GM12892 (cell line): ENCODE results near the gene FAAP20.

Experiments used
- DNase-seq: peaks from one replicate; pipeline ENCODE4 v3.0.0; 2011; ENCODE audit not compliant: insufficient read length
- FAIRE-seq: peaks from 2 replicates; lab custom pipeline; 2011; peaks lifted over from hg19 to GRCh38; lab: Jason Lieb, UNC
- POLR2A ChIP-seq: IDR thresholded peaks from 2 replicates; pipeline ENCODE4 v1.6.1; 2011; ENCODE audit warnings: low read depth, low read length, control low read depth
- POLR2AphosphoS5 ChIP-seq: IDR thresholded peaks from 2 replicates; pipeline ENCODE4 v1.6.1; 2011; ENCODE audit warnings: low read depth, low read length, control low read depth
- TAF1 ChIP-seq: IDR thresholded peaks from 2 replicates; pipeline ENCODE4 v1.6.1; 2011; ENCODE audit warnings: low read depth, mild to moderate bottlenecking, control low read depth, low read length, borderline replicate concordance

Gene FAAP20

GRCh38 chr1:2205191-2205952 lies 10.8 kb upstream of the FAAP20 start:
- TF ChIP-seq POLR2A (no peak), TAF1 (no peak), POLR2AphosphoS5 (no peak)
- DNase-seq (no peak), FAIRE-seq (peak; percentile 73)

GRCh38 chr1:2204415-2205190 lies 10.0 kb upstream of the FAAP20 start:
- DNase-seq (peak; percentile 93), FAIRE-seq (no peak)
- TF ChIP-seq POLR2A (no peak), TAF1 (no peak), POLR2AphosphoS5 (no peak)

- TF ChIP-seq POLR2AphosphoS5 (no peak), TAF1 (no peak), POLR2A (no peak)
- no peak for FAIRE-seq
- DNase-seq: no peak
These were observed 9.3 kb upstream of the FAAP20 start for GRCh38 chr1:2203671-2204414.

- FAIRE-seq: no peak
- no peak for DNase-seq
- TF ChIP-seq POLR2A: no peak
- no peak for TF ChIP-seq POLR2AphosphoS5
- TF ChIP-seq TAF1: no peak
These were observed 8.4 kb upstream of the FAAP20 start for GRCh38 chr1:2202843-2203601.

- DNase-seq (no peak), FAIRE-seq (no peak)
- no peak for TF ChIP-seq POLR2A
- TF ChIP-seq POLR2AphosphoS5: no peak
- no peak for TF ChIP-seq TAF1
These were observed 7.5 kb upstream of the FAAP20 start for GRCh38 chr1:2202008-2202575.

- DNase-seq (no peak), FAIRE-seq (no peak)
- TF ChIP-seq TAF1 (no peak), POLR2AphosphoS5 (no peak), POLR2A (no peak)
These were observed 6.5 kb upstream of the FAAP20 start for GRCh38 chr1:2201062-2201461.

- FAIRE-seq (no peak), DNase-seq (no peak)
- TF ChIP-seq TAF1 (no peak), POLR2A (no peak), POLR2AphosphoS5 (no peak)
These were observed 5.9 kb upstream of the FAAP20 start for GRCh38 chr1:2200308-2200943.

- DNase-seq: peak; percentile 71
- no peak for FAIRE-seq
- TF ChIP-seq POLR2A: no peak
- no peak for TF ChIP-seq POLR2AphosphoS5
- no peak for TF ChIP-seq TAF1
These were observed 4.7 kb upstream of the FAAP20 start for GRCh38 chr1:2199042-2199810.

GRCh38 chr1:2198571-2198970 lies 4.0 kb upstream of the FAAP20 start:
- TF ChIP-seq POLR2AphosphoS5 (no peak), TAF1 (no peak), POLR2A (no peak)
- FAIRE-seq (no peak), DNase-seq (no peak)
